ENCODE measurements around the gene RPTOR. TPM values are rescaled to one million over a fixed set of nuclear protein-coding genes. Genes with fewer than 3 reads are reported as not detected.

The RPTOR gene
- total RNA-seq, 1 donor from 2014 or later: 32.0 TPM

- Histone ChIP-seq H3K4me1 (ENCODE audit: insufficient read depth, low read length) (peaks cover 17% of the 10 kb centered on the region), H3K4me2 (ENCODE audit: low read length) (no peak overlapping the region), H3K36me3 (ENCODE audit: insufficient read depth, low read length) (no peaks in the 10 kb centered on the region), H3K4me3 (ENCODE audit: insufficient read depth, low read depth, low read length) (no peak overlapping the region), H4K20me1 (ENCODE audit: insufficient read depth, low read length) (no peaks in the 10 kb centered on the region), H2AFZ (ENCODE audit: low read depth, low read length) (no peak overlapping the region), H3K79me2 (ENCODE audit: insufficient read depth, low read length) (no peaks in the 10 kb centered on the region), H3K27me3 (ENCODE audit: insufficient read depth, low read length) (no peaks in the 10 kb centered on the region), H3K9me3 (ENCODE audit: insufficient read depth, low read depth, low read length) (no peaks in the 10 kb centered on the region), H3K27ac (ENCODE audit: low read depth, low read length) (no peak overlapping the region), H3K9ac (ENCODE audit: low read length) (no peak overlapping the region)
- no peak for DNase-seq (ENCODE audit: low read depth)
- Mint-ChIP-seq H3K4me1 (ENCODE audit: low read depth, unreplicated experiment) (peaks cover 33% of the 10 kb centered on the region), H3K36me3 (ENCODE audit: low read depth, unreplicated experiment) (peaks cover 18% of the 10 kb centered on the region), H3K4me3 (ENCODE audit: unreplicated experiment) (no peak overlapping the region), H3K27me3 (ENCODE audit: low read depth, unreplicated experiment) (no peaks in the 10 kb centered on the region), H3K27ac (ENCODE audit: unreplicated experiment) (peak overlapping the region; percentile 35), H3K9me3 (ENCODE audit: unreplicated experiment) (no peaks in the 10 kb centered on the region)
- no peak for FAIRE-seq
- TF ChIP-seq, protein P1, sequence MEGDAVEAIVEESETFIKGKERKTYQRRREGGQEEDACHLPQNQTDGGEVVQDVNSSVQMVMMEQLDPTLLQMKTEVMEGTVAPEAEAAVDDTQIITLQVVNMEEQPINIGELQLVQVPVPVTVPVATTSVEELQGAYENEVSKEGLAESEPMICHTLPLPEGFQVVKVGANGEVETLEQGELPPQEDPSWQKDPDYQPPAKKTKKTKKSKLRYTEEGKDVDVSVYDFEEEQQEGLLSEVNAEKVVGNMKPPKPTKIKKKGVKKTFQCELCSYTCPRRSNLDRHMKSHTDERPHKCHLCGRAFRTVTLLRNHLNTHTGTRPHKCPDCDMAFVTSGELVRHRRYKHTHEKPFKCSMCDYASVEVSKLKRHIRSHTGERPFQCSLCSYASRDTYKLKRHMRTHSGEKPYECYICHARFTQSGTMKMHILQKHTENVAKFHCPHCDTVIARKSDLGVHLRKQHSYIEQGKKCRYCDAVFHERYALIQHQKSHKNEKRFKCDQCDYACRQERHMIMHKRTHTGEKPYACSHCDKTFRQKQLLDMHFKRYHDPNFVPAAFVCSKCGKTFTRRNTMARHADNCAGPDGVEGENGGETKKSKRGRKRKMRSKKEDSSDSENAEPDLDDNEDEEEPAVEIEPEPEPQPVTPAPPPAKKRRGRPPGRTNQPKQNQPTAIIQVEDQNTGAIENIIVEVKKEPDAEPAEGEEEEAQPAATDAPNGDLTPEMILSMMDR (IDR thresholded peaks at IDR 0.05; ENCODE audit: insufficient read depth, low read depth, low read length): no peak
Observed at GRCh38 chr17:80758481-80759376, 214.1 kb downstream of the RPTOR start.

DNA sequence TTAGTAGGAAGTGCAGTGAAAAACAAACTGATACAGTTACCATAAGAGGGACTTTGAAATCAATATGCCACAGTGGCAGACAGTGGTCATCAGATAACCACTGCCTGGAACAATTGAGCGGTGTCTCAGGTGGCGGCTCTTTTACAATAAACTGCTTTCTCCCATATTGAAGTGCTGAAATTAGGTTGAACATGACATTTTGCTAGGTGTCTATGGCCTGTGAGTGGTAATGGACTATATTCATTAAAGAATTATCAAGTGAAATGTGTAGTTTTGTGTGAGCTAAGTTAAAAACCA is 214.7 kb downstream of the RPTOR start:
- Histone ChIP-seq H3K36me3 (ENCODE audit: insufficient read depth, low read length) (no peaks in the 10 kb centered on the region), H3K4me3 (ENCODE audit: insufficient read depth, low read depth, low read length) (no peak overlapping the region), H3K27ac (ENCODE audit: low read depth, low read length) (no peak overlapping the region), H2AFZ (ENCODE audit: low read depth, low read length) (no peak overlapping the region), H3K4me2 (ENCODE audit: low read length) (no peak overlapping the region), H3K4me1 (ENCODE audit: insufficient read depth, low read length) (peaks cover 17% of the 10 kb centered on the region), H3K9me3 (ENCODE audit: insufficient read depth, low read depth, low read length) (no peaks in the 10 kb centered on the region), H3K9ac (ENCODE audit: low read length) (no peak overlapping the region), H3K79me2 (ENCODE audit: insufficient read depth, low read length) (no peaks in the 10 kb centered on the region), H3K27me3 (ENCODE audit: insufficient read depth, low read length) (no peaks in the 10 kb centered on the region), H4K20me1 (ENCODE audit: insufficient read depth, low read length) (no peaks in the 10 kb centered on the region)
- FAIRE-seq (no peak), DNase-seq (ENCODE audit: low read depth) (no peak)
- Mint-ChIP-seq H3K36me3 (ENCODE audit: low read depth, unreplicated experiment) (peaks cover 13% of the 10 kb centered on the region), H3K27me3 (ENCODE audit: low read depth, unreplicated experiment) (no peaks in the 10 kb centered on the region), H3K4me1 (ENCODE audit: low read depth, unreplicated experiment) (peaks cover 33% of the 10 kb centered on the region), H3K9me3 (ENCODE audit: unreplicated experiment) (no peaks in the 10 kb centered on the region), H3K4me3 (ENCODE audit: unreplicated experiment) (no peak overlapping the region), H3K27ac (ENCODE audit: unreplicated experiment) (peak overlapping the region; percentile 35)
- TF ChIP-seq EZH2 (IDR thresholded peaks at IDR 0.05; ENCODE audit: insufficient read depth, low read length): no peak
- TF ChIP-seq, protein P1 (IDR thresholded peaks at IDR 0.05; ENCODE audit: insufficient read depth, low read depth, low read length): no peak

- no peaks in the 10 kb centered on the region for H3K27me3 ChIP-seq (ENCODE audit: insufficient read depth, low read length)
- H3K4me3 ChIP-seq (ENCODE audit: insufficient read depth, low read depth, low read length): no peak overlapping the region
- no peaks in the 10 kb centered on the region for H4K20me1 ChIP-seq (ENCODE audit: insufficient read depth, low read length)
- DNase-seq (ENCODE audit: low read depth) (no peak), FAIRE-seq (no peak)
- peaks cover 17% of the 10 kb centered on the region for H3K4me1 ChIP-seq (ENCODE audit: insufficient read depth, low read length)
- peak overlapping the region; percentile 73 for H3K27ac ChIP-seq (ENCODE audit: low read depth, low read length)
- Mint-ChIP-seq H3K4me1 (ENCODE audit: low read depth, unreplicated experiment) (peaks cover 33% of the 10 kb centered on the region), H3K9me3 (ENCODE audit: unreplicated experiment) (no peaks in the 10 kb centered on the region), H3K4me3 (ENCODE audit: unreplicated experiment) (no peak overlapping the region), H3K27ac (ENCODE audit: unreplicated experiment) (peak overlapping the region; percentile 64), H3K36me3 (ENCODE audit: low read depth, unreplicated experiment) (peaks cover 12% of the 10 kb centered on the region), H3K27me3 (ENCODE audit: low read depth, unreplicated experiment) (no peaks in the 10 kb centered on the region)
- no peaks in the 10 kb centered on the region for H3K79me2 ChIP-seq (ENCODE audit: insufficient read depth, low read length)
- no peaks in the 10 kb centered on the region for H3K9me3 ChIP-seq (ENCODE audit: insufficient read depth, low read depth, low read length)
- TF ChIP-seq, protein P1 (IDR thresholded peaks at IDR 0.05; ENCODE audit: insufficient read depth, low read depth, low read length): no peak
- TF ChIP-seq EZH2 (IDR thresholded peaks at IDR 0.05; ENCODE audit: insufficient read depth, low read length): no peak
- no peaks in the 10 kb centered on the region for H3K36me3 ChIP-seq (ENCODE audit: insufficient read depth, low read length)
- H2AFZ ChIP-seq (ENCODE audit: low read depth, low read length): no peak overlapping the region
- H3K9ac ChIP-seq (ENCODE audit: low read length): peak overlapping the region; percentile 6
- peak overlapping the region; percentile 75 for H3K4me2 ChIP-seq (ENCODE audit: low read length)
Observed at GRCh38 chr17:80760511-80760911, 215.9 kb downstream of the RPTOR start.
